HEK293 (cell line): ENCODE measurements around the gene TTLL4.

Source experiments
- CTCF ChIA-PET: fragments of 350-600 bp; formaldehyde crosslinking; extraction: SDS; loops from one replicate; lab custom pipeline; 2021; ENCODE audit warnings: antibody characterized with exemption; lab: Yijun Ruan, JAX
- POLR2A ChIA-PET: fragments of 300-600 bp; formaldehyde crosslinking; extraction: SDS; loops from one replicate; lab custom pipeline; 2020; ENCODE audit warnings: antibody characterized with exemption, inconsistent platforms; lab: Yijun Ruan, JAX
- H3K27ac ChIP-seq: fragments of 200-500 bp; sonication (Bioruptor generic); 2 replicates; pipeline ENCODE4 v1.5.1; 2014; ENCODE audit warnings: low read depth, low read length, control low read depth, inconsistent platforms; ENCODE audit errors: extremely low read depth
- H3K36me3 ChIP-seq, 2 experiments: fragments of 200-500 bp in 1 of 2; sonication (Bioruptor generic) in 1 of 2; 1 replicate in 1 of 2; 2 replicates in 1 of 2; pipeline ENCODE4 v1.5.1; 2014 to 2017; ENCODE audit warnings: inconsistent platforms in 2 of 2, low read length in 2 of 2; ENCODE audit not compliant: control insufficient read depth in 2 of 2, insufficient read depth in 1 of 2
- H3K4me1 ChIP-seq: fragments of 200-500 bp; sonication (Bioruptor generic); 2 replicates; pipeline ENCODE4 v1.5.1; 2014; ENCODE audit warnings: mild to moderate bottlenecking, low read length, inconsistent platforms; ENCODE audit not compliant: control insufficient read depth, insufficient read depth
- H3K4me3 ChIP-seq: 2 replicates; pipeline ENCODE4 v1.5.1; 2011; ENCODE audit warnings: low read depth, mild to moderate bottlenecking, control low read depth, low read length, moderate library complexity
- H3K9me3 ChIP-seq: fragments of 200-500 bp; sonication (Bioruptor generic); 2 replicates; pipeline ENCODE4 v1.5.1; 2014; ENCODE audit warnings: low read depth, low read length, inconsistent platforms; ENCODE audit not compliant: control insufficient read depth, insufficient read depth
- KLF17 ChIP-seq: fragments of 450-650 bp; formaldehyde crosslinking; IDR thresholded peaks from 2 replicates; pipeline ENCODE4 v1.5.1; 2016; ENCODE audit warnings: missing biosample characterization, missing genetic modification characterization
- KLF9 ChIP-seq: fragments of 450-650 bp; formaldehyde crosslinking; IDR thresholded peaks from 2 replicates; pipeline ENCODE4 v1.5.1; 2016; ENCODE audit warnings: missing biosample characterization, missing genetic modification characterization, low read depth
- MZF1 ChIP-seq: fragments of 450-650 bp; formaldehyde crosslinking; IDR thresholded peaks from 2 replicates; pipeline ENCODE4 v1.5.1; 2017; ENCODE audit warnings: missing biosample characterization, missing genetic modification characterization, borderline replicate concordance
- REPIN1 ChIP-seq: fragments of 450-650 bp; formaldehyde crosslinking; IDR thresholded peaks from 2 replicates; pipeline ENCODE4 v1.5.1; 2017; ENCODE audit warnings: missing biosample characterization, missing genetic modification characterization, low read depth
- SP3 ChIP-seq: fragments of 450-650 bp; formaldehyde crosslinking; IDR thresholded peaks from 2 replicates; pipeline ENCODE4 v1.5.1; 2016; ENCODE audit warnings: missing biosample characterization, missing genetic modification characterization
- ZBTB7A ChIP-seq: fragments of 450-650 bp; formaldehyde crosslinking; IDR thresholded peaks from 2 replicates; pipeline ENCODE4 v1.5.1; 2016; ENCODE audit warnings: low read depth, missing biosample characterization, missing genetic modification characterization
- ZFP69B ChIP-seq: fragments of 450-650 bp; formaldehyde crosslinking; IDR thresholded peaks from 2 replicates; pipeline ENCODE4 v1.5.1; 2016; ENCODE audit warnings: missing biosample characterization, missing genetic modification characterization
- ZNF202 ChIP-seq: fragments of 450-650 bp; formaldehyde crosslinking; IDR thresholded peaks from 2 replicates; pipeline ENCODE4 v1.5.1; 2016; ENCODE audit warnings: missing biosample characterization, missing genetic modification characterization, borderline replicate concordance
- ZNF214 ChIP-seq: fragments of 450-650 bp; formaldehyde crosslinking; IDR thresholded peaks from 2 replicates; pipeline ENCODE4 v1.5.1; 2017; ENCODE audit warnings: missing biosample characterization, mild to moderate bottlenecking, missing genetic modification characterization, borderline replicate concordance
- ZNF280D ChIP-seq: fragments of 450-650 bp; formaldehyde crosslinking; IDR thresholded peaks from 2 replicates; pipeline ENCODE4 v1.5.1; 2016; ENCODE audit warnings: missing biosample characterization, missing genetic modification characterization
- ZNF416 ChIP-seq: fragments of 450-650 bp; formaldehyde crosslinking; IDR thresholded peaks from 2 replicates; pipeline ENCODE4 v1.5.1; 2016; ENCODE audit warnings: missing biosample characterization, missing genetic modification characterization
- ZNF664 ChIP-seq: fragments of 450-650 bp; formaldehyde crosslinking; IDR thresholded peaks from 2 replicates; pipeline ENCODE4 v1.5.1; 2016; ENCODE audit warnings: missing biosample characterization, missing genetic modification characterization
- ZNF704 ChIP-seq: fragments of 450-650 bp; formaldehyde crosslinking; IDR thresholded peaks from 2 replicates; pipeline ENCODE4 v1.5.1; 2016; ENCODE audit warnings: missing biosample characterization, missing genetic modification characterization
- ZNF707 ChIP-seq: fragments of 450-650 bp; formaldehyde crosslinking; IDR thresholded peaks from 2 replicates; pipeline ENCODE4 v1.5.1; 2016; ENCODE audit warnings: missing biosample characterization, missing genetic modification characterization
- ZNF785 ChIP-seq: fragments of 450-650 bp; formaldehyde crosslinking; IDR thresholded peaks from 2 replicates; pipeline ENCODE4 v1.5.1; 2016; ENCODE audit warnings: missing biosample characterization, missing genetic modification characterization

The TTLL4 gene

GRCh38 chr2:218733171-218734021, 22.8 kb downstream of the TTLL4 start:
- no peaks in the 10 kb centered on the region for H3K9me3 ChIP-seq
- CTCF ChIA-PET, result interaction anchor here (0.6 to 3.2 kb wide), 3 partner anchors 20 to 114 kb away, joined by 6 to 24 read pairs (median 10); no protein-coding TSS in a partner anchor
- no peak for TF ChIP-seq ZNF280D (tag by site-specific recombination)
- TF ChIP-seq ZNF416, result no peak
- TF ChIP-seq MZF1 (tag by site-specific recombination), result no peak
- no peak for TF ChIP-seq ZFP69B (tag by site-specific recombination)
- TF ChIP-seq KLF17 (tag by site-specific recombination), result no peak
- TF ChIP-seq ZNF664 (tag by site-specific recombination), result no peak
- TF ChIP-seq ZNF704 (tag by site-specific recombination), result no peak
- TF ChIP-seq ZNF202 (tag by site-specific recombination), result no peak
- TF ChIP-seq KLF9, result no peak
- TF ChIP-seq REPIN1 (tag by site-specific recombination), result no peak
- POLR2A ChIA-PET, result no interaction called here
- H3K4me1 ChIP-seq, result peaks cover 6% of the 10 kb centered on the region
- H3K36me3 ChIP-seq, result peaks cover 16 to 59% of the 10 kb centered on the region in 2 experiments; a peak in 2 of 3 replicates
- H3K4me3 ChIP-seq, result no peak overlapping the region
- no peak overlapping the region for H3K27ac ChIP-seq

GRCh38 chr2:218734190-218734975, 23.7 kb downstream of the TTLL4 start:
- peaks cover 6% of the 10 kb centered on the region for H3K4me1 ChIP-seq
- H3K27ac ChIP-seq, result no peak overlapping the region
- H3K36me3 ChIP-seq, result peaks cover 12 to 62% of the 10 kb centered on the region in 2 experiments
- CTCF ChIA-PET, result interaction anchor here (0.6 to 0.7 kb wide), 2 partner anchors 91 to 409 kb away, joined by 3 to 6 read pairs; no protein-coding TSS in a partner anchor
- POLR2A ChIA-PET, result no interaction called here
- H3K9me3 ChIP-seq, result no peaks in the 10 kb centered on the region
- TF ChIP-seq ZBTB7A (no peak), ZNF785 (tag by site-specific recombination) (no peak), SP3 (tag by site-specific recombination) (no peak), ZNF707 (no peak), ZNF214 (tag by site-specific recombination) (no peak)
- H3K4me3 ChIP-seq, result no peak overlapping the region
